Activated CD4-positive, alpha-beta memory T cell treated with anti-CD3 and anti-CD28 coated beads for 36 hours (primary cell): Measurements from ENCODE around the gene RAPH1. TPM values are rescaled to one million over a fixed set of nuclear protein-coding genes. Genes with fewer than 3 reads are reported as not detected.
"Not testable (repeated sequence)": the region's sequence is repeated elsewhere in the genome, so short reads cannot be mapped to it uniquely, and the experiment has no call there.

Source experiments
- CTCF ChIA-PET: fragments of 350-600 bp; sonication (Branson Sonifier 250); formaldehyde crosslinking; loops from one replicate; lab custom pipeline; 2021; ENCODE audit warnings: antibody characterized with exemption, inconsistent platforms; lab: Charles Lee
- POLR2A ChIA-PET: fragments of 350-600 bp; sonication (Branson Sonifier 250); formaldehyde crosslinking; loops from one replicate; lab custom pipeline; 2021; ENCODE audit warnings: antibody characterized with exemption; lab: Charles Lee
- DNase-seq: peaks from one replicate; pipeline ENCODE4 v3.0.0-alpha.2; 2020
- H3K27ac Mint-ChIP-seq: one replicate; pipeline ENCODE4 v1.8.0; 2021; ENCODE audit warnings: mixed read lengths
- H3K27me3 Mint-ChIP-seq: one replicate; pipeline ENCODE4 v1.8.0; 2021; ENCODE audit warnings: mixed read lengths
- H3K36me3 Mint-ChIP-seq: one replicate; pipeline ENCODE4 v1.8.0; 2021; ENCODE audit warnings: mixed read lengths
- H3K4me1 Mint-ChIP-seq: one replicate; pipeline ENCODE4 v1.8.0; 2021; ENCODE audit warnings: low read depth, mixed read lengths
- H3K4me3 Mint-ChIP-seq: one replicate; pipeline ENCODE4 v1.8.0; 2021; ENCODE audit warnings: mild to moderate bottlenecking, mixed read lengths
- H3K9me3 Mint-ChIP-seq: one replicate; pipeline ENCODE4 v1.8.0; 2021; ENCODE audit warnings: mixed read lengths
- intact Hi-C: fragments of 100-400 bp; cut with micrococcal nuclease; formaldehyde crosslinking; loops from one replicate; pipeline ENCODE4 v1.15.1; 2023
- total RNA-seq, 2 experiments: library from RNA; stranded (reverse); gene quantifications; one replicate each; pipeline ENCODE4 v1.2.3, GENCODE V29; 2021

RAPH1 gene
- total RNA-seq, 2 experiments from 2014 or later = 11.5 to 13.1 TPM

DNA sequence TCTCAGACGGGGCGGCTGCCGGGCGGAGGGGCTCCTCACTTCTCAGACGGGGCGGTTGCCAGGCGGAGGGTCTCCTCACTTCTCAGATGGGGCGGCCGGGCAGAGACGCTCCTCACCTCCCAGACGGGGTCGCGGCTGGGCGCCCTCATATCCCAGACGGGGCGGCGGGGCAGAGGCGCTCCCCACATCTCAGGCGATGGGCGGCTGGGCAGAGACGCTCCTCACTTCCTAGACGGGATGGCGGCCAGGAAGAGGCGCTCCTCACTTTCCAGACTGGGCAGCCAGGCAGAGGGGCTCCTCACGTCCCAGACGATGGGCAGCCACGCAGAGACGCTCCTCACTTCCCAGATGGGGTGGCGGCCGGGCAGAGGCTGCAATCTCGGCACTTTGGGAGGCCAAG lies 162.4 kb downstream of the RAPH1 start:
- H3K9me3 Mint-ChIP-seq, H3K4me1 Mint-ChIP-seq, H3K27ac Mint-ChIP-seq, POLR2A ChIA-PET, DNase-seq, H3K36me3 Mint-ChIP-seq, H3K4me3 Mint-ChIP-seq, intact Hi-C loops, CTCF ChIA-PET, H3K27me3 Mint-ChIP-seq: not testable (repeated sequence)

DNA sequence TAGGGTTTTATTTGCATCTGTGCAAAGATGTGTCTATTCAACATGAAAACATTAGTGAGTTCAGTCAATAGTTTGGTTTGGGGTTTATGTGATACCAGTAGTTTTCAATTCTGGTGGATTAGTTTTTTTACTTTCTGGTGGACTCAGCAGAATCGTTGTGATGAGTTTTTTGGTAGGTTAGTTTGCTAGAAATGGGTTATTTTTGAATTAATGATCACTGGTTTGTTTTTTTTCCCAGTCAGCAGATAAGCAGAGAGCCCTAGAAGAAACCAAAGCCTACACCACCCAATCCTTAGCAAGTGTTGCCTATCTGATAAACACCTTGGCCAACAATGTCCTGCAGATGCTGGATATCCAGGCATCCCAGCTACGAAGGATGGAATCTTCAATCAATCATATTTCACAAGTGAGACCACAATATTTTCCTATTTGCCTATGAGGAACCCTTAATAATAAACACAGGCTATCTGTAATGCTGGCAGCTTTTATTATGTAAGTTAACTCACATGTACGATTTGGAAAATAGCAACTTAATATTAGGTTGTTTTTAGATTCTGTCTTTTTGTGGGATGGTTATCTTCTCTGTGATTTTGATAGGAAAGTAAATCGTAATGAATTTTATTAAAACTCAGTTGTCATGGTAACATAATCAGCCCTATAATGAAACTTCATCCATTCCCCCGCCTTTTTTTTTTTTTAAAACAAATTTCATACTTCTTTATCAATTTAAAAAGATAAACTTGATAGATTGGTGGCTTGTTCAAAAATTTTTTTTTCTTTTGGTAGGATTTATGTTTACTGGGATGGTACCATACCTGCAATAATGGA lies 168.2 kb downstream of the RAPH1 start:
- intact Hi-C loops = no loop called here
- Mint-ChIP-seq H3K9me3 (no peaks in the 10 kb centered on the region), H3K4me1 (no peaks in the 10 kb centered on the region), H3K27ac (no peak overlapping the region), H3K4me3 (no peak overlapping the region), H3K27me3 (no peaks in the 10 kb centered on the region), H3K36me3 (peaks cover 7% of the 10 kb centered on the region)
- CTCF ChIA-PET = no interaction called here
- no peak for DNase-seq
- POLR2A ChIA-PET = no interaction called here

DNA sequence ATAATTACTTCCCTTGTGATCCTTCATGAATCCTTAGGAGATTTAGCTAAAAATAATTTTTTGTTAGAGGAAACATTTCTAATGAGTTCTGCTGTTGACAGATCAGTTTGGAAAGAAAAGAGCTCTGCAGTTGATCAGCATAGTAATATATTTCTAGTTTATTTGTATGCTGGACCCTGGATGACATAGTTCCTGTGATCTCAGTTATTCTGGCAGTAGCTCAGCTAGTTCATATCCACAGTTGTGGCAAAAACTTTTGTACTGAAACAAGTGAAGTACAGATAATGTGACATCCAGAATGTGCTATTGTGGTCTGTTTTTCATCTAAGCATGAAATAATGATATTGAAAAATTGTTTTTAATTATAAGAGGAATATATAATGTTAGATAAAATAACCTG lies 173.2 kb downstream of the RAPH1 start:
- Mint-ChIP-seq H3K36me3 (peaks cover 3% of the 10 kb centered on the region), H3K4me1 (no peaks in the 10 kb centered on the region), H3K27ac (no peak overlapping the region), H3K27me3 (no peaks in the 10 kb centered on the region), H3K4me3 (no peak overlapping the region), H3K9me3 (peaks cover 4% of the 10 kb centered on the region)
- DNase-seq = no peak
- intact Hi-C loops = no loop called here
- CTCF ChIA-PET = interaction anchor here (0.6 kb wide), 1 partner anchor 881 kb away, joined by 3 read pairs; no protein-coding TSS in a partner anchor
- POLR2A ChIA-PET = no interaction called here

DNA sequence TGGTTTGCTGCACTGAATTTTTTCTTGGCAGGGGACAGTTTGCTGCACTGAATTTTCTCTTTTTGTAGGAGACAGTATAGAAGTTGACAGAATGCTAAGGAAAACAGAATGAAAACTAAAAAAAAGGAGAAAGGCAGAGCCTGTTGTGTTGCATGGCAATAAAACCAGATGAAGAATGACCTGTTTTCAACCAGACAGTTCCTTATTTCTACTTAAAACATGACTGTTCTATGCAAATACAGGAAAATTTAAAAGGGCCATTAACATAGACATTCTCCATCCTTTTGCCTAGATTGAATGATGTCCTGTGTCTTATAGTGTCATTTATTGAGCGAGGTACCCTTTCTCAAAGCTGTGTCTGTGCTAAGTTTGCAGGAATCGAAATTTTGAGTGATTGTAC lies 173.6 kb downstream of the RAPH1 start:
- Mint-ChIP-seq H3K36me3 (peaks cover 3% of the 10 kb centered on the region), H3K27ac (no peak overlapping the region), H3K4me1 (no peaks in the 10 kb centered on the region), H3K4me3 (no peak overlapping the region), H3K9me3 (peaks cover 4% of the 10 kb centered on the region), H3K27me3 (no peaks in the 10 kb centered on the region)
- no peak for DNase-seq
- CTCF ChIA-PET = no interaction called here
- intact Hi-C loops = no loop called here
- POLR2A ChIA-PET = no interaction called here

DNA sequence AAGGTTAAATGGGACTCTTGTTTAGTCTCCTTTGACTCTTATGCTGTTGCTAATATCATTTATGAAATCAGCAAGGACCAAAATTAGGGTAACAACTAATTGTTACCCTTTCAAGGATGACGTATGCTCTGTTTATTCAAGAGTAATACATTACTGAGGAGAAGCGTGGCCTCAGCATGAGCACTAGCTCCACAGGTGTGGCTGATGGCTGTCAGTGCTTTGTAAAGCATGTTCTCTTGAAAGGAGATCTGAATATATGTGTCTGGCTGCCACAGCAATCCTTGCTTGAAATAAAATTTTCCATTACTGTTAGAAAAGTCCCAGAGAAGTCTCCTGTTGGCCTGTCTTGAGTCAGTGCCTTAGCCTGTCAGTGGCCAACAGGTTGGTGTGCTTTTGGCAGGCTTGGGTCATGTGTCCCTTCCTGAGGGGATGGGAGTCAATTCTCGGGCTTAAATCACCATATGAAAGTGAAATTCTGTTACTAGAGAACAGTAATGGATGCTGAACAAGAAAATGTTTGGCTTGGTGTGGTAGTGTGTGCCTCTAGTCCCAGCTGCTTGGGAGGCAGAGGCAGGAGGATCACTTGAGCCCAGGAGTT lies 174.2 kb downstream of the RAPH1 start:
- Mint-ChIP-seq H3K4me3 (no peak overlapping the region), H3K4me1 (no peaks in the 10 kb centered on the region), H3K9me3 (peaks cover 4% of the 10 kb centered on the region), H3K36me3 (peaks cover 3% of the 10 kb centered on the region), H3K27ac (no peak overlapping the region), H3K27me3 (no peaks in the 10 kb centered on the region)
- ChIA-PET POLR2A (no interaction called here), CTCF (no interaction called here)
- intact Hi-C loops = no loop called here
- DNase-seq = no peak

DNA sequence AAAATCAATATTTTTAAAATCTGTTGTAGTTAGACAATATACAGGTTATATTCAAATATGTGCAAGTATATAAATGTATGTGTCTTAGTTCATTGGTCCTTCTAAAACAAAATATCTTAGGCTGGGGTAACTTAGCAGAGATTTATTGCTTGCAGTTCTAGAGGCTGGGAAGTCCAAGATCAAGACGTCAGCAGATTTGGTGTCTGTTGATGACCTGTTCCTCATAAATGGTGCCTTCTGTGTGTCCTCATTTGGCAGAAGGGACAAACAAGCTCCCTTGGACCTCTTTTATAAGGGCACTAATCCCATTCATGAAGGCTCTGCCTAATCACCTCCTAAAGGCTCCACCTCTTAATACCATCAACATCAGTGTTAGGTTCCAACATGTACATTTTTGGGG lies 175.7 kb downstream of the RAPH1 start:
- intact Hi-C loops = no loop called here
- Mint-ChIP-seq H3K36me3 (peaks cover 3% of the 10 kb centered on the region), H3K27ac (no peak overlapping the region), H3K9me3 (peaks cover 4% of the 10 kb centered on the region), H3K27me3 (no peaks in the 10 kb centered on the region), H3K4me1 (no peaks in the 10 kb centered on the region), H3K4me3 (no peak overlapping the region)
- no peak for DNase-seq
- ChIA-PET CTCF (no interaction called here), POLR2A (no interaction called here)

DNA sequence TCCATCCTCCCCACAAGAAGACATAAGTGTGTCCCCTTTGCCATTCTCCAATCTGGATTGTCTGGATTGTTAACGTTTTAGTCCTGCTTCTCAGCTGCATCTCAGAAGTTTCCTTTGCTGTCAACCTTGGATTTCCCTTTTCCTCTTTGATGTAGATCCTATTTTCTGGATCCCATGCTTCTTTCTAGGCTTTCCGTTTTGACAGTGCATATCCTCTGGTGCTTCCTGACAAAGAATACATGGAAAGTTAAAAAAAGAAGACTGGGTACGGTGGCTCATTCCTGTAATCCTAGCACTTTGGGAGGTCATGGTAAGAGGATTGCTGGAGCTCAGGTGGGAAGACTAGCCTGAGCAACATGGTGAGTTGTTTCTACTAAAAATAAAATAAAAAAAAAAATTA lies 180.1 kb downstream of the RAPH1 start:
- H3K9me3 Mint-ChIP-seq = peaks cover 4% of the 10 kb centered on the region
- ChIA-PET POLR2A (no interaction called here), CTCF (no interaction called here)
- intact Hi-C loops = no loop called here
- no peak for DNase-seq
- no peak overlapping the region for H3K4me3 Mint-ChIP-seq
- no peaks in the 10 kb centered on the region for H3K4me1 Mint-ChIP-seq
- H3K27me3 Mint-ChIP-seq = no peaks in the 10 kb centered on the region
- peaks cover 3% of the 10 kb centered on the region for H3K36me3 Mint-ChIP-seq
- H3K27ac Mint-ChIP-seq = no peak overlapping the region

DNA sequence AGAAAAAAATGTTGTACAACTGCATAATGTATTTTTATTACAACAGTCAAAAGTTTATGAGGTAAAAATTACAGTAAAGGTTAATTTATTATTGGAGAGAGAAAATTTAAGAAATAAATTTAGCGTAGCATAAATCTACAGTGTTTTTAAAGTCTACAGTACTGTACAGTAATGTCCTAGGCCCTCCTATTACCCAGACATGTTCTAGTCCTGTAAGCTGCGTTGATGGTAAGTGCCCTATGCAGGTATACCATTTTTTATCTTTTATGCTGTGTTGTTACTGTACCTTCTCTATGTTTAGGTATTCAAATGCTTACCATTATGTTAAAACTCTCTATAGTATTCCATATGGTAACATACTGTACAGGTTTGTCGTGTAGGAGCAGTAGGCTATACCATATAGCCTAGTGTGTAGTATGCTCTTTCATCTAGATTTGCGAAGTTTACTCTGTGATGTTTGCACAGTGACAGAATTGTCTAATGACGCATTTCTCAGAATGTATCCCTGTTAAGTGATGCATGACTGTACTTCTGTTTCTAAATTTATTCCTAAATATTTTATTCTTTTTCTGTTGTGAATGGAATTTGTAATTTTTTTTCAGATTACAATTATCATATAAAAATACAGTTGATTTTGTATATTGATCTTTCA lies 182.4 kb downstream of the RAPH1 start:
- POLR2A ChIA-PET = no interaction called here
- no peaks in the 10 kb centered on the region for H3K27me3 Mint-ChIP-seq

DNA sequence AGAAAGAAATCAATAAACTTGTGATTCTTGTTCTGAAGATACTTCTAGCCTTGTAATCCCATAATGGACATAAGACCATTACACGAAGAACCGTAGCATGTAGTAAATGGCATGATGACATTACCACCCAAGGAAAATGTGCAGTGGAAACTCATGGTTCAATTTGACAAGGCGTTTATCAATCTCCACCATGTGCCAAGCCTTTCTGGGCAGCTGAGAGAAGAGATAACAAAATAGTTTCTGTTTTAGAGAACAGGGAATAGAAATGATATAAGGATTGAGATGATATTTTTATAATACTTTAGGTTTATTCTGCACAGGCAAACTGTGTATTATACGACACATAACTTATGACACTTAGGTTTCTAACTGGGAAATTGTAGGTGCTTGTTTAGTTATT lies 187.7 kb downstream of the RAPH1 start:
- no peak for DNase-seq
- POLR2A ChIA-PET = no interaction called here
- peaks cover 6% of the 10 kb centered on the region for H3K36me3 Mint-ChIP-seq
- H3K4me1 Mint-ChIP-seq = no peaks in the 10 kb centered on the region
- H3K4me3 Mint-ChIP-seq = no peak overlapping the region
- intact Hi-C loops = no loop called here
- H3K27ac Mint-ChIP-seq = no peak overlapping the region
- CTCF ChIA-PET = no interaction called here
- no peaks in the 10 kb centered on the region for H3K27me3 Mint-ChIP-seq
- H3K9me3 Mint-ChIP-seq = no peaks in the 10 kb centered on the region

More for the DNA sequence above, 182.4 kb downstream of the RAPH1 start:
- no peak overlapping the region for H3K4me3 Mint-ChIP-seq
- no peaks in the 10 kb centered on the region for H3K9me3 Mint-ChIP-seq
- intact Hi-C loops = no loop called here
- H3K27ac Mint-ChIP-seq = no peak overlapping the region
- CTCF ChIA-PET = no interaction called here
- DNase-seq = no peak
- H3K36me3 Mint-ChIP-seq = no peaks in the 10 kb centered on the region
- H3K4me1 Mint-ChIP-seq = no peaks in the 10 kb centered on the region

DNA sequence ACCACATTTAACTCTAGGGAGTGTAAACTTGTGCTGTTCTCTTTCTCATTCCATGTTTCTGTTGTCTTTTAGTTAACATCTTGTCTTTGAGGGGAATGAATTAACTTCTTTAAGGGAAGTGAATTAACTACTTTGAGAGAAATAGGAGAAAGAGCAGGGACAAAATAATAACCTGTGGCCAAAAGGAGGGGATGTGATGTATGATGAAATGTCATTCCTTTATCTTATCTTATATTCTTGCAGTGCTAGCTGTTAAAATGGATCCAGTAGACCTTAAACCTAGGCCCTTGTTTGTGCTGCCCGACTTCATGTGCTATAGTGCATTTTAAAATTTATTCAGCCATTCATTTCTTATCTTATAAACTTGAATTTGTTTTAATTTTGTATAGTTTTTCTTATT lies 188.5 kb downstream of the RAPH1 start:
- no peaks in the 10 kb centered on the region for H3K9me3 Mint-ChIP-seq
- no peak for DNase-seq
- H3K27me3 Mint-ChIP-seq = no peaks in the 10 kb centered on the region
- intact Hi-C loops = no loop called here
- no peaks in the 10 kb centered on the region for H3K4me1 Mint-ChIP-seq
- no peak overlapping the region for H3K4me3 Mint-ChIP-seq
- H3K27ac Mint-ChIP-seq = no peak overlapping the region
- POLR2A ChIA-PET = no interaction called here
- CTCF ChIA-PET = interaction anchor here (0.7 kb wide), 1 partner anchor 55 kb away, joined by 6 read pairs; no protein-coding TSS in a partner anchor
- peaks cover 6% of the 10 kb centered on the region for H3K36me3 Mint-ChIP-seq

DNA sequence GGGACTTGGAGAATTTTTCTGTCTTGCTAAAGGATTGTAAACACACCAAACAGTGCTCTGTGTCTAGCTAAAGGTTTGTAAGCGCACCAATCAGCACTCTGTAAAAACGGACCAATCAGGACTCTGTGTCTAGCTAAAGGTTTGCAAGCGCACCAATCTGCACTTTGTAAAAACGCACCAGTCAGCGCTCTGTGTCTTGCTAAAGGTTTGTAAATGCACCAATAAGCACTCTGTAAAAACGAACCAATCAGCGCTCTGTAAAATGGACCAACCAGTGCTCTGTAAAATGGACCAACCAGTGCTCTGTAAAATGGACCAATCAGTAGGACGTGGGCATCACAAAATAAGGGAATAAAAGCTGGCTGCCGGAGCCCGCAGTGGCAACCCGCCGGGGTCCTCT lies 190.4 kb downstream of the RAPH1 start:
- CTCF ChIA-PET = interaction anchor here (0.6 to 1.1 kb wide), 3 partner anchors 11 to 433 kb away, joined by 3 read pairs; partner anchors contain the start of gene WDR12
- no peaks in the 10 kb centered on the region for H3K4me1 Mint-ChIP-seq
- intact Hi-C loops = no loop called here
- H3K4me3 Mint-ChIP-seq = no peak overlapping the region
- POLR2A ChIA-PET = no interaction called here
- H3K27me3 Mint-ChIP-seq = no peaks in the 10 kb centered on the region
- no peak overlapping the region for H3K27ac Mint-ChIP-seq
- DNase-seq = no peak
- H3K36me3 Mint-ChIP-seq = peaks cover 6% of the 10 kb centered on the region
- no peaks in the 10 kb centered on the region for H3K9me3 Mint-ChIP-seq
